Gastrocnemius medialis (tissue), 4 donors: ENCODE results near the gene CHRM5. TPM values are rescaled to one million over a fixed set of nuclear protein-coding genes. Genes with fewer than 3 reads are reported as not detected.

Source experiments
- ATAC-seq, 2 donors: fragments of 150-250 bp; one replicate each; pipeline ENCODE4 v1.9.1; 2016
- DNase-seq, 2 donors: peaks; one replicate each; pipeline ENCODE4 v3.0.0-alpha.2; 2019
- H3K27ac ChIP-seq, 4 donors: fragments of 200-600 bp; sonication (generic); 1 replicate in 1 of 4; 2 replicates in 3 of 4; pipeline ENCODE4 v1.5.1; 2016 to 2018; ENCODE audit warnings: mild to moderate bottlenecking in 2 of 4, moderate library complexity in 1 of 4
- H3K27me3 ChIP-seq, 3 donors: fragments of 200-600 bp; sonication (generic) in 2 of 3; 1 replicate in 1 of 3; 2 replicates in 2 of 3; pipeline versions ENCODE4 v1.5.1 to v1.6.0; 2016 to 2019; ENCODE audit warnings: mild to moderate bottlenecking in 1 of 3, moderate library complexity in 1 of 3
- H3K36me3 ChIP-seq, 2 donors: fragments of 200-600 bp; sonication (generic) in 1 of 2; one replicate each; pipeline ENCODE4 v1.5.1; 2017 to 2018
- H3K4me1 ChIP-seq, 2 donors: fragments of 200-600 bp; sonication (generic) in 1 of 2; one replicate each; pipeline ENCODE4 v1.5.1; 2016 to 2017; ENCODE audit warnings: mild to moderate bottlenecking in 2 of 2
- H3K4me3 ChIP-seq, 4 donors: fragments of 200-600 bp; sonication (generic) in 3 of 4; 1 replicate in 1 of 4; 2 replicates in 3 of 4; pipeline ENCODE4 v1.5.1; 2016 to 2019; ENCODE audit warnings: mild to moderate bottlenecking in 2 of 4
- H3K9me3 ChIP-seq, 3 donors: fragments of 200-600 bp; sonication (generic) in 2 of 3; 1 replicate in 1 of 3; 2 replicates in 2 of 3; pipeline ENCODE4 v1.5.1; 2016 to 2019
- CTCF ChIP-seq, 5 experiments: fragments of 450-650 bp in 3 of 5; fragments of 200-600 bp in 2 of 5; sonication (generic) in 2 of 5; IDR thresholded peaks in 4 of 5; conservative IDR thresholded peaks in 1 of 5; 1 replicate in 4 of 5; 2 replicates in 1 of 5; pipeline ENCODE4 v1.5.1; 2016 to 2019; ENCODE audit warnings: antibody characterized with exemption in 5 of 5, mild to moderate bottlenecking in 3 of 5, moderate library complexity in 3 of 5
- POLR2A ChIP-seq, 2 donors: fragments of 450-650 bp; IDR thresholded peaks; one replicate each; pipeline ENCODE4 v1.6.1; 2017; ENCODE audit warnings: antibody characterized with exemption in 2 of 2, mild to moderate bottlenecking in 2 of 2, moderate library complexity in 2 of 2
- in situ Hi-C, 4 donors: fragments of 200-750 bp; cut with MboI; loops; one replicate each; pipeline versions ENCODE4 v1.15.0 to v1.8.0; 2017; ENCODE audit warnings: low sequenced_read_pairs in 4 of 4
- intact Hi-C: fragments of 100-400 bp; cut with DNase I; formaldehyde crosslinking; loops from one replicate; pipeline ENCODE4 v1.15.1; 2023; ENCODE audit warnings: low total_unique reads
- total RNA-seq, 4 donors: library from RNA; depleted of rRNA; stranded (reverse); fragments of >200 nt; gene quantifications; one replicate each; pipeline versions ENCODE4 v1.1.0 to v1.2.3, GENCODE V29; 2016

The CHRM5 gene
- total RNA-seq, 4 donors from 2014 or later, result not detected

GRCh38 chr15:34027606-34028005 lies 59.3 kb downstream of the CHRM5 start:
- Histone ChIP-seq H3K4me1 (no peaks in the 10 kb centered on the region), H3K27ac (no peak overlapping the region), H3K36me3 (no peaks in the 10 kb centered on the region), H3K27me3 (no peaks in the 10 kb centered on the region), H3K4me3 (no peak overlapping the region), H3K9me3 (no peaks in the 10 kb centered on the region)
- in situ Hi-C loops (no loop called here), intact Hi-C loops (no loop called here)
- ATAC-seq, result no peak
- DNase-seq, result no peak
- TF ChIP-seq POLR2A (IDR thresholded peaks at IDR 0.05), result no peak
- no peak for TF ChIP-seq CTCF (IDR thresholded peaks at IDR 0.05 in 4 of 5, conservative IDR thresholded peaks at IDR 0.05 in 1 of 5)

- H3K4me1 ChIP-seq, result no peaks in the 10 kb centered on the region
- no peaks in the 10 kb centered on the region for H3K36me3 ChIP-seq
- intact Hi-C loops, result loop anchor here (10.0 kb wide), 1 partner anchor 313 kb away; the partner anchor contains the start of genes NOP10 and NUTM1
- H3K27ac ChIP-seq, result no peak overlapping the region
- no peaks in the 10 kb centered on the region for H3K27me3 ChIP-seq
- no peak for DNase-seq
- ATAC-seq, result no peak
- no peaks in the 10 kb centered on the region for H3K9me3 ChIP-seq
- in situ Hi-C loops, result no loop called here
- no peak overlapping the region for H3K4me3 ChIP-seq
- TF ChIP-seq CTCF (IDR thresholded peaks at IDR 0.05 in 4 of 5, conservative IDR thresholded peaks at IDR 0.05 in 1 of 5) (no peak), POLR2A (IDR thresholded peaks at IDR 0.05) (no peak)
Observed at GRCh38 chr15:34031987-34032760, 63.9 kb downstream of the CHRM5 start.

- Histone ChIP-seq H3K27me3 (no peaks in the 10 kb centered on the region), H3K4me3 (peak overlapping the region; percentile 78 to 88 (median 82)), H3K4me1 (peaks cover 10 to 14% of the 10 kb centered on the region in 2 donors), H3K27ac (peak overlapping the region; percentile 87 to 93 (median 89)), H3K9me3 (no peaks in the 10 kb centered on the region), H3K36me3 (no peaks in the 10 kb centered on the region)
- in situ Hi-C loops (no loop called here), intact Hi-C loops (loop anchor here (1.0 to 10.0 kb wide), 3 partner anchors 65 to 307 kb away; partner anchors contain the start of genes KATNBL1, NOP10, NUTM1 and PGBD4)
- DNase-seq (peak; percentile 59 to 80), ATAC-seq (peak; percentile 93 to 95)
- TF ChIP-seq CTCF (IDR thresholded peaks at IDR 0.05 in 4 of 5, conservative IDR thresholded peaks at IDR 0.05 in 1 of 5) (no peak), POLR2A (IDR thresholded peaks at IDR 0.05) (peak; percentile 70 to 72)
Observed at GRCh38 chr15:34038023-34038870, 70.0 kb downstream of the CHRM5 start.

GRCh38 chr15:34038871-34039789 lies 70.8 kb downstream of the CHRM5 start, which contains the start of gene AVEN:
Gene AVEN (minus strand): TSS chr15:34039204. CDS start chr15:34039046, 158 bp downstream.
- H3K9me3 ChIP-seq, result no peaks in the 10 kb centered on the region
- in situ Hi-C loops, result no loop called here
- peak within 1 kb of the TSS; percentile 87 to 93 (median 89) for H3K27ac ChIP-seq
- TF ChIP-seq POLR2A (IDR thresholded peaks at IDR 0.05) (no peak), CTCF (IDR thresholded peaks at IDR 0.05 in 4 of 5, conservative IDR thresholded peaks at IDR 0.05 in 1 of 5) (no peak)
- ATAC-seq (peak; percentile 75 to 79), DNase-seq (peak in 1 of 2 donors; percentile 27)
- H3K27me3 ChIP-seq, result no peaks in the 10 kb centered on the region
- intact Hi-C loops, result loop anchor here (1.0 to 10.0 kb wide), 3 partner anchors 64 to 306 kb away; partner anchors contain the start of genes KATNBL1, NOP10, NUTM1 and PGBD4
- peaks cover 10 to 14% of the 10 kb centered on the region in 2 donors for H3K4me1 ChIP-seq
- H3K36me3 ChIP-seq, result no peaks in the 10 kb centered on the region
- H3K4me3 ChIP-seq, result peak within 1 kb of the TSS; percentile 78 to 88 (median 82)
